ENCODE data around the gene DOCK4. TPM values are rescaled to one million over a fixed set of nuclear protein-coding genes. Genes with fewer than 3 reads are reported as not detected.
"Not testable (repeated sequence)": the region's sequence is repeated elsewhere in the genome, so short reads cannot be mapped to it uniquely, and the experiment has no call there.

The DOCK4 gene
- total RNA-seq, 4 donors from 2014 or later, result 14.0 to 48.1 (median 30.9) TPM

DNA sequence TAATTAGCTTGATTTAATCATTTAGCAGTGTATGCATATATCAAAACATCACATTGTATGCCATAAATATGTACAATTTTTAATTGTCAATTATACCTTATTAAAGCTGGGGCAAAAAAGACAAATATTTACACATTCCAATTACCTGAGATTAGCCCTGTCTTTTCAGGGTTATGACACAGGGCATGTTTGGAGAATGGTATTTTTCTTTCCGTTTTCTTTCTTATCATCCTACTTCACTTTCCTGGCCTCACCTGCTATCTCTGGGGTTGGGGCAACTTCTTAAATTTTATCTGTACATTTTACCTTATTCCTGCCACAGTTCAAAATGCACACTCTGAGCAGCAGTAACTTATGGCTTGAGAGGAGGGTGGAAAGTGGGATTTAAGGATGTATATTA, 285.9 kb downstream of the DOCK4 start:
- intact Hi-C loops (cut with DNase I), result no loop called here
- WGBS, 2 donors, result 80 to 85% methylated on average over 1 of the region's 1 CpG
- no peak overlapping the region for H3K4me3 ChIP-seq (replicated peaks in 1 of 3)

GRCh38 chr7:111919631-111920179, 286.5 kb downstream of the DOCK4 start:
- 71 to 75% methylated on average over 5 of the region's 5 CpGs for WGBS, 2 donors
- Histone ChIP-seq H3K4me1 (no peaks in the 10 kb centered on the region), H3K4me3 (replicated peaks in 1 of 3) (no peak overlapping the region), H3K9me3 (no peaks in the 10 kb centered on the region), H3K27ac (no peak overlapping the region), H3K27me3 (no peaks in the 10 kb centered on the region), H3K36me3 (no peaks in the 10 kb centered on the region)
- no peak for TF ChIP-seq POLR2A (IDR thresholded peaks at IDR 0.05)
- TF ChIP-seq, protein P1, sequence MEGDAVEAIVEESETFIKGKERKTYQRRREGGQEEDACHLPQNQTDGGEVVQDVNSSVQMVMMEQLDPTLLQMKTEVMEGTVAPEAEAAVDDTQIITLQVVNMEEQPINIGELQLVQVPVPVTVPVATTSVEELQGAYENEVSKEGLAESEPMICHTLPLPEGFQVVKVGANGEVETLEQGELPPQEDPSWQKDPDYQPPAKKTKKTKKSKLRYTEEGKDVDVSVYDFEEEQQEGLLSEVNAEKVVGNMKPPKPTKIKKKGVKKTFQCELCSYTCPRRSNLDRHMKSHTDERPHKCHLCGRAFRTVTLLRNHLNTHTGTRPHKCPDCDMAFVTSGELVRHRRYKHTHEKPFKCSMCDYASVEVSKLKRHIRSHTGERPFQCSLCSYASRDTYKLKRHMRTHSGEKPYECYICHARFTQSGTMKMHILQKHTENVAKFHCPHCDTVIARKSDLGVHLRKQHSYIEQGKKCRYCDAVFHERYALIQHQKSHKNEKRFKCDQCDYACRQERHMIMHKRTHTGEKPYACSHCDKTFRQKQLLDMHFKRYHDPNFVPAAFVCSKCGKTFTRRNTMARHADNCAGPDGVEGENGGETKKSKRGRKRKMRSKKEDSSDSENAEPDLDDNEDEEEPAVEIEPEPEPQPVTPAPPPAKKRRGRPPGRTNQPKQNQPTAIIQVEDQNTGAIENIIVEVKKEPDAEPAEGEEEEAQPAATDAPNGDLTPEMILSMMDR (IDR thresholded peaks at IDR 0.05), result no peak
- DNase-seq, result no peak
- intact Hi-C loops (cut with DNase I), result no loop called here

More for the DNA sequence above, 285.9 kb downstream of the DOCK4 start:
- no peaks in the 10 kb centered on the region for H3K27me3 ChIP-seq
- no peak for DNase-seq
- H3K4me1 ChIP-seq, result no peaks in the 10 kb centered on the region
- no peak for TF ChIP-seq POLR2A (IDR thresholded peaks at IDR 0.05)
- TF ChIP-seq, protein P1 (IDR thresholded peaks at IDR 0.05), result no peak
- no peaks in the 10 kb centered on the region for H3K36me3 ChIP-seq
- H3K27ac ChIP-seq, result no peak overlapping the region
- H3K9me3 ChIP-seq, result no peaks in the 10 kb centered on the region

DNA sequence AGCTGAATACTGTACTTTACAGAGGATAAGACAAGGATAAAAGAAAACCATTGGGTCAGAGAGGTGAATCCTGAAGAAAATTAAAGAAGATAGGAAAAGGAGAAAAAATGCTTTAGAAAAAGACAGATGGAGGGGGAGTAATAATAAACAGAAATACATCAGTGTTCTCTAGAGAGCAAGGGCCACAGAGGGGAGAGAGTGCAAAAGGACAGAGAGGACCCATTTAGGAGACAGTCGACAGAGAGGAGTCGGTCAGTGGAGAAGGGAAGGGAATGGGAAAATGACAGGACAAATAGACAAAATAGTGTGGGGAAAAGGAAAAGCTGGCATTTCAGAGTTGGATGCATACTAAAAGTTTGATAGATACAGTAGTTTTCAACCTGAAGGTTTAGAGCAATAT, 287.0 kb downstream of the DOCK4 start:
- Histone ChIP-seq H3K4me3 (replicated peaks in 1 of 3) (no peak overlapping the region), H3K27me3 (no peaks in the 10 kb centered on the region), H3K36me3 (no peaks in the 10 kb centered on the region), H3K9me3 (no peaks in the 10 kb centered on the region), H3K4me1 (no peaks in the 10 kb centered on the region), H3K27ac (no peak overlapping the region)
- no peak for DNase-seq
- WGBS, 2 donors, result 91 to 94% methylated on average over 2 of the region's 2 CpGs
- no peak for TF ChIP-seq POLR2A (IDR thresholded peaks at IDR 0.05)
- TF ChIP-seq, protein P1 (IDR thresholded peaks at IDR 0.05), result no peak
- intact Hi-C loops (cut with DNase I), result no loop called here

GRCh38 chr7:111918461-111918860, 287.7 kb downstream of the DOCK4 start:
- TF ChIP-seq POLR2A (IDR thresholded peaks at IDR 0.05), result no peak
- TF ChIP-seq, protein P1 (IDR thresholded peaks at IDR 0.05), result no peak
- Histone ChIP-seq H3K4me1 (no peaks in the 10 kb centered on the region), H3K4me3 (replicated peaks in 1 of 3) (no peak overlapping the region), H3K27ac (no peak overlapping the region), H3K27me3 (no peaks in the 10 kb centered on the region), H3K9me3 (no peaks in the 10 kb centered on the region), H3K36me3 (no peaks in the 10 kb centered on the region)
- intact Hi-C loops (cut with DNase I), result no loop called here
- DNase-seq, result no peak
- 89 to 93% methylated on average over 4 of the region's 4 CpGs for WGBS, 2 donors

GRCh38 chr7:111917404-111917803, 288.8 kb downstream of the DOCK4 start:
- DNase-seq; H3K36me3 ChIP-seq; H3K4me1 ChIP-seq; H3K27me3 ChIP-seq; H3K9me3 ChIP-seq; H3K27ac ChIP-seq; intact Hi-C loops (cut with DNase I); H3K4me3 ChIP-seq (replicated peaks in 1 of 3): not testable (repeated sequence)
- 95 to 97% methylated on average over 11 of the region's 11 CpGs for WGBS, 2 donors

- DNase-seq, result no peak
- H3K4me3 ChIP-seq (replicated peaks in 1 of 3), result no peak overlapping the region
- WGBS, 2 donors, result 82 to 86% methylated on average over 3 of the region's 3 CpGs
- TF ChIP-seq, protein P1 (IDR thresholded peaks at IDR 0.05), result no peak
- TF ChIP-seq POLR2A (IDR thresholded peaks at IDR 0.05), result no peak
- H3K36me3 ChIP-seq, result no peaks in the 10 kb centered on the region
- no peaks in the 10 kb centered on the region for H3K9me3 ChIP-seq
- H3K27me3 ChIP-seq, result no peaks in the 10 kb centered on the region
- H3K4me1 ChIP-seq, result no peaks in the 10 kb centered on the region
- H3K27ac ChIP-seq, result no peak overlapping the region
- intact Hi-C loops (cut with DNase I), result no loop called here
These were observed 291.9 kb downstream of the DOCK4 start for GRCh38 chr7:111914291-111914690.

Measured in thyroid gland (tissue), 4 donors.